ENCODE results near the gene STC2. TPM values are rescaled to one million over a fixed set of nuclear protein-coding genes. Genes with fewer than 3 reads are reported as not detected.
A peak's percentile ranks its signal among the peaks of the same experiment; 100 is the strongest.

STC2 gene
- total and polyA plus RNA-seq, 2 of the 4 experiments (the other 2 are of a cell fraction): 87.5 to 270 TPM

GRCh38 chr5:173293817-173294672, 34.2 kb downstream of the STC2 start (continued):
- TF ChIP-seq, protein P1, sequence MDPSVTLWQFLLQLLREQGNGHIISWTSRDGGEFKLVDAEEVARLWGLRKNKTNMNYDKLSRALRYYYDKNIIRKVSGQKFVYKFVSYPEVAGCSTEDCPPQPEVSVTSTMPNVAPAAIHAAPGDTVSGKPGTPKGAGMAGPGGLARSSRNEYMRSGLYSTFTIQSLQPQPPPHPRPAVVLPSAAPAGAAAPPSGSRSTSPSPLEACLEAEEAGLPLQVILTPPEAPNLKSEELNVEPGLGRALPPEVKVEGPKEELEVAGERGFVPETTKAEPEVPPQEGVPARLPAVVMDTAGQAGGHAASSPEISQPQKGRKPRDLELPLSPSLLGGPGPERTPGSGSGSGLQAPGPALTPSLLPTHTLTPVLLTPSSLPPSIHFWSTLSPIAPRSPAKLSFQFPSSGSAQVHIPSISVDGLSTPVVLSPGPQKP (IDR thresholded peaks at IDR 0.05; ENCODE audit: borderline replicate concordance, low read depth, low read length): no peak
- peak; percentile 97 for TF ChIP-seq SMC3 (IDR thresholded peaks at IDR 0.05; ENCODE audit: low read depth, low read length)

Measured in IMR-90 (cell line).